IMR-90 (cell line): Measurements from ENCODE around the gene ADGRB3. TPM values are rescaled to one million over a fixed set of nuclear protein-coding genes. Genes with fewer than 3 reads are reported as not detected.

Experiments used
- ATAC-seq: fragments of 200-7000 bp; cut with Tn5 transposase; 2 replicates; pipeline ENCODE4 v1.9.1; 2020; ENCODE audit warnings: low read depth, mild to moderate bottlenecking, moderate library complexity
- BruUV-seq: library from RNA; stranded (reverse); fragments of 400-500 nt; replicated peaks from 2 replicates; lab custom pipeline; 2021; lab: Mats Ljungman, UMichigan
- CTCF ChIA-PET: fragments of 300-600 bp; formaldehyde crosslinking; extraction: SDS; loops from one replicate; lab custom pipeline; 2021; ENCODE audit warnings: antibody characterized with exemption; lab: Yijun Ruan, JAX
- POLR2A ChIA-PET: fragments of 300-600 bp; sonication (Branson Sonifier 250); formaldehyde crosslinking; loops from one replicate; lab custom pipeline; 2022; ENCODE audit warnings: antibody characterized with exemption; ENCODE audit not compliant: unreplicated experiment; lab: Charles Lee
- DNase-seq: peaks from one replicate; pipeline ENCODE4 v3.0.0; 2013
- H2AFZ ChIP-seq: replicated peaks from 2 replicates; pipeline ENCODE3; 2013; ENCODE audit warnings: low read length, mild to moderate bottlenecking; ENCODE audit not compliant: poor library complexity
- H2AK5ac ChIP-seq: 2 replicates; pipeline ENCODE4 v1.6.1; 2013; ENCODE audit warnings: low read depth, low read length, inconsistent platforms
- H2AK9ac ChIP-seq: replicated peaks from 2 replicates; pipeline ENCODE3; 2013; ENCODE audit warnings: mild to moderate bottlenecking, low read depth, low read length, moderate library complexity; ENCODE audit not compliant: poor library complexity
- H2BK120ac ChIP-seq: 2 replicates; pipeline ENCODE4 v1.6.1; 2013; ENCODE audit warnings: low read depth, low read length, inconsistent platforms
- H2BK15ac ChIP-seq: 3 replicates; pipeline ENCODE4 v1.6.1; 2013; ENCODE audit warnings: low read depth, low read length, inconsistent platforms
- H2BK20ac ChIP-seq: 2 replicates; pipeline ENCODE4 v1.6.1; 2013; ENCODE audit warnings: low read depth, mild to moderate bottlenecking, inconsistent platforms, low read length, moderate library complexity
- H2BK5ac ChIP-seq: 2 replicates; pipeline ENCODE4 v1.6.1; 2013; ENCODE audit warnings: mild to moderate bottlenecking, low read depth, low read length, inconsistent platforms; ENCODE audit not compliant: poor library complexity, severe bottlenecking
- H3K14ac ChIP-seq: replicated peaks from 2 replicates; pipeline ENCODE4 v1.6.1; 2013; ENCODE audit warnings: low read depth, low read length, inconsistent platforms
- H3K18ac ChIP-seq: 2 replicates; pipeline ENCODE4 v1.6.1; 2013; ENCODE audit warnings: low read depth, low read length, control low read depth
- H3K23ac ChIP-seq: 2 replicates; pipeline ENCODE4 v1.6.1; 2013; ENCODE audit warnings: low read depth, low read length, inconsistent platforms
- H3K27ac ChIP-seq: 2 replicates; pipeline ENCODE4 v1.5.1; 2013; ENCODE audit warnings: mild to moderate bottlenecking, control low read depth, low read length; ENCODE audit not compliant: insufficient read depth
- H3K27me3 ChIP-seq: 2 replicates; pipeline ENCODE4 v1.6.1; 2013; ENCODE audit warnings: low read length; ENCODE audit not compliant: control insufficient read depth, insufficient read depth
- H3K36me3 ChIP-seq: 2 replicates; pipeline ENCODE4 v1.6.1; 2013; ENCODE audit warnings: low read length, mixed read lengths; ENCODE audit not compliant: control insufficient read depth, insufficient read depth
- H3K4ac ChIP-seq: 2 replicates; pipeline ENCODE4 v1.6.1; 2013; ENCODE audit warnings: low read depth, low read length, inconsistent platforms
- H3K4me1 ChIP-seq: 2 replicates; pipeline ENCODE4 v1.6.1; 2013; ENCODE audit warnings: low read length, mixed read lengths; ENCODE audit not compliant: control insufficient read depth, insufficient read depth
- H3K4me2 ChIP-seq: 2 replicates; pipeline ENCODE4 v1.6.1; 2013; ENCODE audit warnings: low read depth, mild to moderate bottlenecking, control low read depth, low read length, moderate library complexity
- H3K4me3 ChIP-seq: 2 replicates; pipeline ENCODE4 v1.5.1; 2013; ENCODE audit warnings: low read depth, mild to moderate bottlenecking, control low read depth, low read length, moderate library complexity; ENCODE audit not compliant: insufficient read depth
- H3K56ac ChIP-seq: 2 replicates; pipeline ENCODE4 v1.6.1; 2013; ENCODE audit warnings: low read length, inconsistent platforms; ENCODE audit not compliant: insufficient read depth; ENCODE audit errors: extremely low read depth
- H3K79me1 ChIP-seq, 2 experiments: 2 replicates each; pipeline ENCODE4 v1.6.1; 2013; ENCODE audit warnings: low read length in 2 of 2, inconsistent platforms in 1 of 2, low read depth in 1 of 2
- H3K9ac ChIP-seq: 2 replicates; pipeline ENCODE4 v1.6.1; 2013; ENCODE audit warnings: low read depth, low read length, control low read depth
- H3K9me1 ChIP-seq: 2 replicates; pipeline ENCODE4 v1.6.1; 2013; ENCODE audit warnings: low read length, inconsistent platforms; ENCODE audit not compliant: insufficient read depth
- H3K9me3 ChIP-seq: 2 replicates; pipeline ENCODE4 v1.6.1; 2013; ENCODE audit warnings: low read length; ENCODE audit not compliant: control insufficient read depth, insufficient read depth
- H4K20me1 ChIP-seq: 2 replicates; pipeline ENCODE4 v1.6.1; 2013; ENCODE audit warnings: low read length, inconsistent platforms; ENCODE audit not compliant: insufficient read depth
- H4K5ac ChIP-seq: 2 replicates; pipeline ENCODE4 v1.6.1; 2013; ENCODE audit warnings: mild to moderate bottlenecking, low read depth, low read length, control low read depth
- H4K8ac ChIP-seq, 2 experiments: 2 replicates each; pipeline ENCODE4 v1.6.1; 2013; ENCODE audit warnings: low read depth in 2 of 2, low read length in 2 of 2, control low read depth in 1 of 2, inconsistent platforms in 1 of 2
- H4K91ac ChIP-seq: 2 replicates; pipeline ENCODE4 v1.6.1; 2013; ENCODE audit warnings: low read depth, low read length, inconsistent platforms; ENCODE audit not compliant: insufficient read depth
- BHLHE40 ChIP-seq: fragments of 150-350 bp; IDR thresholded peaks from 2 replicates; pipeline ENCODE4 v1.6.1; 2016; ENCODE audit warnings: mild to moderate bottlenecking, low read depth, low read length
- CHD1 ChIP-seq: IDR thresholded peaks from 2 replicates; pipeline ENCODE4 v1.6.1; 2012; ENCODE audit warnings: low read depth, low read length, improper control_type of control experiment
- FOS ChIP-seq: fragments of 150-350 bp; IDR thresholded peaks from 2 replicates; pipeline ENCODE4 v1.6.1; 2016; ENCODE audit warnings: low read depth, low read length
- MAFK ChIP-seq: IDR thresholded peaks from 2 replicates; pipeline ENCODE4 v1.6.1; 2012; ENCODE audit warnings: low read depth, low read length, improper control_type of control experiment
- MAZ ChIP-seq: IDR thresholded peaks from 2 replicates; pipeline ENCODE4 v1.6.1; 2012; ENCODE audit warnings: low read depth, mild to moderate bottlenecking, low read length, improper control_type of control experiment, moderate library complexity, borderline replicate concordance
- MXI1 ChIP-seq: IDR thresholded peaks from 2 replicates; pipeline ENCODE4 v1.6.1; 2012; ENCODE audit warnings: low read depth, mild to moderate bottlenecking, low read length, moderate library complexity, borderline replicate concordance
- NFE2L2 ChIP-seq: fragments of 150-350 bp; IDR thresholded peaks from 2 replicates; pipeline ENCODE4 v1.6.1; 2016; ENCODE audit warnings: low read depth, mild to moderate bottlenecking, low read length
- POLR2A ChIP-seq: IDR thresholded peaks from 2 replicates; pipeline ENCODE4 v1.6.1; 2012; ENCODE audit warnings: mild to moderate bottlenecking, low read depth, low read length
- RAD21 ChIP-seq: IDR thresholded peaks from 2 replicates; pipeline ENCODE4 v1.6.1; 2012; ENCODE audit warnings: low read length, improper control_type of control experiment
- RCOR1 ChIP-seq: IDR thresholded peaks from 2 replicates; pipeline ENCODE4 v1.6.1; 2012; ENCODE audit warnings: mild to moderate bottlenecking, low read length, improper control_type of control experiment; ENCODE audit not compliant: insufficient replicate concordance
- RFX5 ChIP-seq: IDR thresholded peaks from 2 replicates; pipeline ENCODE4 v1.8.0; 2012; ENCODE audit warnings: low read depth, mild to moderate bottlenecking, low read length, moderate library complexity
- SMC3 ChIP-seq: fragments of 150-350 bp; IDR thresholded peaks from 2 replicates; pipeline ENCODE4 v1.6.1; 2016; ENCODE audit warnings: low read depth, mild to moderate bottlenecking, antibody characterized with exemption, low read length, moderate library complexity
- WGBS, 2 experiments: methylation state at CpG; one replicate each; pipeline versions ENCODE4 v1.1.5 to v1.1.7; 2013; ENCODE audit warnings: missing lambda C conversion rate in 2 of 2; ENCODE audit not compliant: insufficient read length in 1 of 2; ENCODE audit errors: extremely low coverage in 2 of 2; 5-methylcytosine and 5-hydroxymethylcytosine counted together
- dilution Hi-C: fragments of 300-500 bp; cut with HindIII; formaldehyde crosslinking; loops from one replicate; pipeline ENCODE4 v1.14.3; 2018; ENCODE audit warnings: low sequenced_read_pairs; ENCODE audit not compliant: unreplicated experiment
- in situ Hi-C: fragments of 300-500 bp; cut with MboI; formaldehyde crosslinking; loops from 3 replicates; pipeline ENCODE4 v1.14.3; 2019; ENCODE audit warnings: low sequenced_read_pairs, inconsistent platforms, mixed read lengths
- intact Hi-C: fragments of 100-400 bp; cut with micrococcal nuclease; formaldehyde crosslinking; loops from 2 replicates; pipeline ENCODE4 v1.10.0; 2022
- polyA plus RNA-seq, 3 experiments: library from polyadenylated mRNA; depleted of rRNA; stranded (reverse); fragments of >200 nt; gene quantifications; 2 replicates each; pipeline ENCODE4 v1.2.3, GENCODE V29; 2012; ENCODE audit warnings: low replicate concordance in 1 of 3
- total RNA-seq: library from RNA; depleted of rRNA; stranded (reverse); fragments of >200 nt; gene quantifications from 2 replicates; pipeline ENCODE4 v1.2.3, GENCODE V29; 2012
- TF ChIP-seq, protein P1 (sequence below): fragments of 150-350 bp; IDR thresholded peaks from 2 replicates; pipeline ENCODE4 v1.6.1; 2017; ENCODE audit warnings: mild to moderate bottlenecking, antibody characterized with exemption, low read length, low read depth
- TF ChIP-seq, protein P2 (sequence below): fragments of 150-350 bp; IDR thresholded peaks from 2 replicates; pipeline ENCODE4 v1.6.1; 2016; ENCODE audit warnings: low read depth, mild to moderate bottlenecking, low read length, moderate library complexity, borderline replicate concordance
- TF ChIP-seq, protein P3 (sequence below): conservative IDR thresholded peaks from 2 replicates; pipeline ENCODE4 v1.5.1; 2012; ENCODE audit warnings: mild to moderate bottlenecking, low read depth, low read length, improper control_type of control experiment

ADGRB3 gene
- total and polyA plus RNA-seq, 2 of the 4 experiments (the other 2 are of a cell fraction) = not detected

DNA sequence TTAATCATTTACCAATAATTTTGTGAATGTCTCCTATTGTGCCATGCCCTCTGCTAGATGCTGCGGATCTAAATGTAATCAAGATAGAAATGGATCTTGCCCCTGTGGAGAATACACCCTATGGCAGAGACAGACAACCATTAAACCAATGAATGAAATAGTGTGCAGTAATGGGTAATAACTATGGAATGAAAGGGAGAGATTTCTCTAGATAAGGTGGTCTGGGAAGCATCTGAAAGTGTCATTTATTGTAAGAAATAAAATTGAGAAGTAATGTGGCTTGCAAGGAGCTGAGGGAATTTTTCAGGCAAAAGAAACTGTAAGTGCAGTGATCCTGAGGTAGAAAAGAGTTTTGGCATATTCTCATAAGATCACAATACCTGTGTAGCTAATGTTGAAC is 731.7 kb downstream of the ADGRB3 start:
- Histone ChIP-seq H3K14ac (no peak overlapping the region), H3K23ac (no peak overlapping the region), H4K5ac (no peak overlapping the region), H3K56ac (no peak overlapping the region), H2BK15ac (no peak overlapping the region), H2BK5ac (no peak overlapping the region), H2BK20ac (no peak overlapping the region), H3K27me3 (no peaks in the 10 kb centered on the region), H4K91ac (no peak overlapping the region), H3K4me1 (no peaks in the 10 kb centered on the region), H3K4ac (no peak overlapping the region), H2AFZ (no peak overlapping the region), H3K36me3 (no peaks in the 10 kb centered on the region), H4K20me1 (no peaks in the 10 kb centered on the region), H3K79me1 (no peaks in the 10 kb centered on the region), H3K27ac (no peak overlapping the region), H4K8ac (no peak overlapping the region), H2BK120ac (no peak overlapping the region), H3K4me3 (no peak overlapping the region), H2AK9ac (no peak overlapping the region), H2AK5ac (no peak overlapping the region), H3K9me1 (no peaks in the 10 kb centered on the region), H3K9ac (no peak overlapping the region), H3K4me2 (no peak overlapping the region), H3K18ac (no peak overlapping the region), H3K9me3 (no peaks in the 10 kb centered on the region)
- no TSS peak for BruUV-seq
- intact Hi-C loops = no loop called here
- DNase-seq = no peak
- WGBS, 2 experiments = no CpG with 5 or more reads among the region's 1 CpG
- ChIA-PET POLR2A (no interaction called here), CTCF (no interaction called here)
- ATAC-seq = no peak
- in situ Hi-C loops = no loop called here
- TF ChIP-seq MAZ (no peak), MXI1 (no peak), SMC3 (no peak), BHLHE40 (no peak), MAFK (no peak), RCOR1 (no peak), CHD1 (no peak), RAD21 (no peak), NFE2L2 (no peak), POLR2A (no peak), FOS (no peak), RFX5 (no peak)
- TF ChIP-seq, protein P1, sequence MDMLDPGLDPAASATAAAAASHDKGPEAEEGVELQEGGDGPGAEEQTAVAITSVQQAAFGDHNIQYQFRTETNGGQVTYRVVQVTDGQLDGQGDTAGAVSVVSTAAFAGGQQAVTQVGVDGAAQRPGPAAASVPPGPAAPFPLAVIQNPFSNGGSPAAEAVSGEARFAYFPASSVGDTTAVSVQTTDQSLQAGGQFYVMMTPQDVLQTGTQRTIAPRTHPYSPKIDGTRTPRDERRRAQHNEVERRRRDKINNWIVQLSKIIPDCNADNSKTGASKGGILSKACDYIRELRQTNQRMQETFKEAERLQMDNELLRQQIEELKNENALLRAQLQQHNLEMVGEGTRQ = no peak
- TF ChIP-seq, protein P2, sequence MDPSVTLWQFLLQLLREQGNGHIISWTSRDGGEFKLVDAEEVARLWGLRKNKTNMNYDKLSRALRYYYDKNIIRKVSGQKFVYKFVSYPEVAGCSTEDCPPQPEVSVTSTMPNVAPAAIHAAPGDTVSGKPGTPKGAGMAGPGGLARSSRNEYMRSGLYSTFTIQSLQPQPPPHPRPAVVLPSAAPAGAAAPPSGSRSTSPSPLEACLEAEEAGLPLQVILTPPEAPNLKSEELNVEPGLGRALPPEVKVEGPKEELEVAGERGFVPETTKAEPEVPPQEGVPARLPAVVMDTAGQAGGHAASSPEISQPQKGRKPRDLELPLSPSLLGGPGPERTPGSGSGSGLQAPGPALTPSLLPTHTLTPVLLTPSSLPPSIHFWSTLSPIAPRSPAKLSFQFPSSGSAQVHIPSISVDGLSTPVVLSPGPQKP = no peak
- TF ChIP-seq, protein P3, sequence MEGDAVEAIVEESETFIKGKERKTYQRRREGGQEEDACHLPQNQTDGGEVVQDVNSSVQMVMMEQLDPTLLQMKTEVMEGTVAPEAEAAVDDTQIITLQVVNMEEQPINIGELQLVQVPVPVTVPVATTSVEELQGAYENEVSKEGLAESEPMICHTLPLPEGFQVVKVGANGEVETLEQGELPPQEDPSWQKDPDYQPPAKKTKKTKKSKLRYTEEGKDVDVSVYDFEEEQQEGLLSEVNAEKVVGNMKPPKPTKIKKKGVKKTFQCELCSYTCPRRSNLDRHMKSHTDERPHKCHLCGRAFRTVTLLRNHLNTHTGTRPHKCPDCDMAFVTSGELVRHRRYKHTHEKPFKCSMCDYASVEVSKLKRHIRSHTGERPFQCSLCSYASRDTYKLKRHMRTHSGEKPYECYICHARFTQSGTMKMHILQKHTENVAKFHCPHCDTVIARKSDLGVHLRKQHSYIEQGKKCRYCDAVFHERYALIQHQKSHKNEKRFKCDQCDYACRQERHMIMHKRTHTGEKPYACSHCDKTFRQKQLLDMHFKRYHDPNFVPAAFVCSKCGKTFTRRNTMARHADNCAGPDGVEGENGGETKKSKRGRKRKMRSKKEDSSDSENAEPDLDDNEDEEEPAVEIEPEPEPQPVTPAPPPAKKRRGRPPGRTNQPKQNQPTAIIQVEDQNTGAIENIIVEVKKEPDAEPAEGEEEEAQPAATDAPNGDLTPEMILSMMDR = no peak
- dilution Hi-C loops = no loop called here
